Activated CD4-positive, alpha-beta T cell treated with anti-CD3 and anti-CD28 coated beads, Interleukin-2, Interleukin-4, amounts not matched to agents 100 ng/mL and 50 ng/mL, durations not matched to agents 16 hours and 8 hours (primary cell): ENCODE results near the gene CDC42SE2.
"Not testable (repeated sequence)": the region's sequence is repeated elsewhere in the genome, so short reads cannot be mapped to it uniquely, and the experiment has no call there.

Source experiments
- DNase-seq: peaks from one replicate; pipeline ENCODE4 v3.0.0-alpha.2; 2020; ENCODE audit warnings: low spot score

CDC42SE2 gene

GRCh38 chr5:131318455-131318854 lies 54.6 kb downstream of the CDC42SE2 start:
- DNase-seq: no peak

- DNase-seq: peak; percentile 41
Measured at GRCh38 chr5:131321066-131321465, 57.2 kb downstream of the CDC42SE2 start.

- DNase-seq: no peak
Measured at GRCh38 chr5:131322926-131323325, 59.1 kb downstream of the CDC42SE2 start.

GRCh38 chr5:131323378-131323777 lies 59.5 kb downstream of the CDC42SE2 start:
- DNase-seq: no peak

- DNase-seq: no peak
Measured at GRCh38 chr5:131324303-131324702, 60.5 kb downstream of the CDC42SE2 start.

- peak; percentile 15 for DNase-seq
Measured at GRCh38 chr5:131328536-131329285, 64.9 kb downstream of the CDC42SE2 start.

- DNase-seq: no peak
Measured at GRCh38 chr5:131329286-131329560, 65.4 kb downstream of the CDC42SE2 start.

GRCh38 chr5:131330031-131330430 lies 66.2 kb downstream of the CDC42SE2 start:
- DNase-seq: no peak

GRCh38 chr5:131335756-131336155 lies 71.9 kb downstream of the CDC42SE2 start:
- DNase-seq: not testable (repeated sequence)

GRCh38 chr5:131336801-131337200 lies 72.9 kb downstream of the CDC42SE2 start:
- not testable (repeated sequence) for DNase-seq

- not testable (repeated sequence) for DNase-seq
Measured at GRCh38 chr5:131337240-131338050, 73.6 kb downstream of the CDC42SE2 start.

GRCh38 chr5:131338051-131338453 lies 74.2 kb downstream of the CDC42SE2 start:
- no peak for DNase-seq

GRCh38 chr5:131344288-131344687 lies 80.4 kb downstream of the CDC42SE2 start:
- not testable (repeated sequence) for DNase-seq

GRCh38 chr5:131346204-131346603 lies 82.4 kb downstream of the CDC42SE2 start:
- DNase-seq: not testable (repeated sequence)

- no peak for DNase-seq
Measured at GRCh38 chr5:131353991-131354390, 90.1 kb downstream of the CDC42SE2 start.

GRCh38 chr5:131355971-131356528 lies 92.2 kb downstream of the CDC42SE2 start:
- DNase-seq: no peak

GRCh38 chr5:131356619-131357018 lies 92.8 kb downstream of the CDC42SE2 start:
- no peak for DNase-seq

GRCh38 chr5:131357739-131358561 lies 94.1 kb downstream of the CDC42SE2 start:
- DNase-seq: peak; percentile 65

- no peak for DNase-seq
Measured at GRCh38 chr5:131361677-131362315, 97.9 kb downstream of the CDC42SE2 start.

GRCh38 chr5:131363811-131364506 lies 100.1 kb downstream of the CDC42SE2 start:
- DNase-seq: no peak

GRCh38 chr5:131364507-131365050 lies 100.7 kb downstream of the CDC42SE2 start:
- DNase-seq: no peak
